Measurements from ENCODE around the gene ZGLP1. TPM values are rescaled to one million over a fixed set of nuclear protein-coding genes. Genes with fewer than 3 reads are reported as not detected.
"Not testable (repeated sequence)": the region's sequence is repeated elsewhere in the genome, so short reads cannot be mapped to it uniquely, and the experiment has no call there.

ZGLP1 gene
- total RNA-seq, 1 donor from 2014 or later: 8.2 TPM

DNA sequence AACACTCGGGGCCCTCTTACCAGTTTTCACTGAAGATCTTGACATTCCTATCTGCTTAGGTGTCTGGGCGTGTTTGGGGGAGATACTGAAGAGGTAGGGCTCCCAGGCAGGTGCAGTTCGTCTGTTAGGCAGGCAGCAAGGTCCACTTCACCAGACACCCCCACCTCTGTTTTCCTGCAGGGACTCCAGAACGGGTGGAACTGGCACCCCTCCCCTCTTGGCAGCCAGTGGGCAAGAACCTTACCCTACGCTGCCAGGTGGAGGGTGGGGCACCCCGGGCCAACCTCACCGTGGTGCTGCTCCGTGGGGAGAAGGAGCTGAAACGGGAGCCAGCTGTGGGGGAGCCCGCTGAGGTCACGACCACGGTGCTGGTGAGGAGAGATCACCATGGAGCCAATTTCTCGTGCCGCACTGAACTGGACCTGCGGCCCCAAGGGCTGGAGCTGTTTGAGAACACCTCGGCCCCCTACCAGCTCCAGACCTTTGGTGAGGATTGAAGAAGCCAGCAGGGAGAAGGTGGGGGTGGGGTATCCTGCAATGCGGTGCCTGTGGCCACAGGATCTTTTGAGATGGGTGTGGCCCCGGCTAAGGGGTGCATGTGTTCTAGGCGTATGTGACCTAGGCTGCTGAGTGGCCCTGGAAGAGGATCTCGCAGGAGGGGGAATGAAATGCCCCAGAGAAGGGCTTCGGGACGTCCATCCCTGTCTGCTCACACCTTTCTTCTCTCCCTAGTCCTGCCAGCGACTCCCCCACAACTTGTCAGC is 26.1 kb downstream of the ZGLP1 start:
- Mint-ChIP-seq H3K4me3 (ENCODE audit: unreplicated experiment) (no peak overlapping the region), H3K27ac (ENCODE audit: unreplicated experiment) (no peak overlapping the region), H3K36me3 (ENCODE audit: low read depth, unreplicated experiment) (peaks cover 6% of the 10 kb centered on the region), H3K4me1 (ENCODE audit: unreplicated experiment) (peaks cover 3% of the 10 kb centered on the region), H3K9me3 (ENCODE audit: unreplicated experiment) (no peaks in the 10 kb centered on the region), H3K27me3 (ENCODE audit: unreplicated experiment) (peaks cover 12% of the 10 kb centered on the region)
- no peak for TF ChIP-seq CTCF (IDR thresholded peaks at IDR 0.05; ENCODE audit: unreplicated experiment)
- DNase-seq (ENCODE audit: low spot score): no peak

- H3K27me3 Mint-ChIP-seq (ENCODE audit: unreplicated experiment): peaks cover 12% of the 10 kb centered on the region
- not testable (repeated sequence) for H3K36me3 Mint-ChIP-seq (ENCODE audit: low read depth, unreplicated experiment)
Observed at GRCh38 chr19:10282043-10282442, 27.6 kb downstream of the ZGLP1 start.

DNA sequence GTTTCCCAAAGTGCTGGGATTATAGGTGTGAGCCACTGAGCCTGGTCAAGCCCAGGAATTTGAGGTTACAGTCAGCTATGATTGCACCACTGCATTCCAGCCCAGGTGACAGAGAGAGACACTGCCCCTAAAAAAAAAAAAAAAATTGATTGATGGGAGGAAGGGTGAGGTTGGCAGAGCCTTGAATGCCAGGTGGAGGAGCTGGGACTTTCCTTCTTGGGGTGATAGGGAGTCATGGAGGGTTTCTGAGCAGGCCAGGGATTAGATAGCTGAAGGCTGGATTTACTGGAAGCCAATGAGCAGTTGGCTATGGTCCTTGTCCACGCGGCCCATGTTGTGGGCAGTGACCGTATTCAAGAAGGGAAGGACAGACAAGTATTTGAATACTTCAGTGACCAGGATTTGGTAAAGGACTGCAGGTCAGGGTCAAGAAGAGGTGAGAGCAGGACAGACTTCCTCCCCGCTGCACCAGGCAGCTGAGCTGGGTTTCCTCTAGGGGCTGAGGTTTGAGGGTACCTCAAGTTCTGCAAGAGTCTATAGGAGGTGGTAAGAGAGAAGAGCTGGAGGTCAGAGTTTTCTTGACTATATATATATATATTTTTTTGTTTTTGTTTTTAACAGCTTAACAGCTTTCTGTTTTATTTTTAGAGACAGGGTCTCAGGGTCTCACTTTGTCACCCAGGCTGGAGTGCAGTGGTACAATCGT is 29.7 kb downstream of the ZGLP1 start:
- Mint-ChIP-seq H3K4me3 (ENCODE audit: unreplicated experiment) (no peak overlapping the region), H3K27ac (ENCODE audit: unreplicated experiment) (no peak overlapping the region), H3K27me3 (ENCODE audit: unreplicated experiment) (peaks cover 7% of the 10 kb centered on the region), H3K36me3 (ENCODE audit: low read depth, unreplicated experiment) (peaks cover 1% of the 10 kb centered on the region), H3K4me1 (ENCODE audit: unreplicated experiment) (no peaks in the 10 kb centered on the region), H3K9me3 (ENCODE audit: unreplicated experiment) (no peaks in the 10 kb centered on the region)
- no peak for TF ChIP-seq CTCF (IDR thresholded peaks at IDR 0.05; ENCODE audit: unreplicated experiment)
- no peak for DNase-seq (ENCODE audit: low spot score)

More at GRCh38 chr19:10282043-10282442, 27.6 kb downstream of the ZGLP1 start:
- DNase-seq (ENCODE audit: low spot score); H3K9me3 Mint-ChIP-seq (ENCODE audit: unreplicated experiment); H3K4me1 Mint-ChIP-seq (ENCODE audit: unreplicated experiment); H3K27ac Mint-ChIP-seq (ENCODE audit: unreplicated experiment); H3K4me3 Mint-ChIP-seq (ENCODE audit: unreplicated experiment): not testable (repeated sequence)

- no peaks in the 10 kb centered on the region for H3K9me3 Mint-ChIP-seq (ENCODE audit: unreplicated experiment)
- H3K27me3 Mint-ChIP-seq (ENCODE audit: unreplicated experiment): peaks cover 6% of the 10 kb centered on the region
- H3K27ac Mint-ChIP-seq (ENCODE audit: unreplicated experiment): peak overlapping the region; percentile 57
- no peaks in the 10 kb centered on the region for H3K4me1 Mint-ChIP-seq (ENCODE audit: unreplicated experiment)
- DNase-seq (ENCODE audit: low spot score): no peak
- no peak for TF ChIP-seq CTCF (IDR thresholded peaks at IDR 0.05; ENCODE audit: unreplicated experiment)
- no peaks in the 10 kb centered on the region for H3K36me3 Mint-ChIP-seq (ENCODE audit: low read depth, unreplicated experiment)
- H3K4me3 Mint-ChIP-seq (ENCODE audit: unreplicated experiment): no peak overlapping the region
Observed at GRCh38 chr19:10278935-10279334, 30.7 kb downstream of the ZGLP1 start.

- no peak overlapping the region for H3K4me3 Mint-ChIP-seq (ENCODE audit: unreplicated experiment)
Observed at GRCh38 chr19:10277795-10278589, 31.6 kb downstream of the ZGLP1 start.

More at GRCh38 chr19:10277795-10278589, 31.6 kb downstream of the ZGLP1 start:
- DNase-seq (ENCODE audit: low spot score): no peak
- Mint-ChIP-seq H3K36me3 (ENCODE audit: low read depth, unreplicated experiment) (no peaks in the 10 kb centered on the region), H3K4me1 (ENCODE audit: unreplicated experiment) (no peaks in the 10 kb centered on the region), H3K9me3 (ENCODE audit: unreplicated experiment) (no peaks in the 10 kb centered on the region), H3K27ac (ENCODE audit: unreplicated experiment) (no peak overlapping the region), H3K27me3 (ENCODE audit: unreplicated experiment) (peaks cover 7% of the 10 kb centered on the region)
- TF ChIP-seq CTCF (IDR thresholded peaks at IDR 0.05; ENCODE audit: unreplicated experiment): no peak

All from endothelial cell (in vitro differentiated cells).